ENCODE data around the gene MKS1. TPM values are rescaled to one million over a fixed set of nuclear protein-coding genes. Genes with fewer than 3 reads are reported as not detected.

MKS1 gene
- total RNA-seq, 1 experiment from 2014 or later, result 12.1 TPM

DNA sequence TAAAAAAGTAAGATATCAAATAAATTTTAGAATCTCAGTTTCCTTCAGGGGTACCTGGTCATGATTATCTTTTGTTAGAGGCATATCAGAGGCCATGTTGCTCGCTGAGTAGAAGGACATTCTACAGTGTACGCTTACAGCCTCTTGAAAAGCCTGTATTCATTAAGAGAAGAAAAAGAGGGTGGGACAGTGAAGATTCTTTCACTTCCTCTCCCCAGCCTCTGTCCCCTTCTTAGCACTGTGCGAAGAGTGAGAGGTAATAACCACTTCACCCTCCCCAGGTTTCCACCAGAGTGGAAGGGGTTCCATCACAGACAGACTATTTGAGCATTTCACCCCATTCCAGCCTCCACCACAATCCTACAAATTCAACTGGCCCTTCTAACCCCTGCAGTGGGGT lies 14.5 kb upstream of the MKS1 start:
- DNase-seq (ENCODE audit: low read depth, low spot score) (no peak), ATAC-seq (no peak)
- POLR2A ChIA-PET, result no interaction called here
- Histone ChIP-seq H3K4me3 (ENCODE audit: low read depth in 2 of 2, low read length in 2 of 2) (no peak overlapping the region), H3K27ac (ENCODE audit: low read length) (no peak overlapping the region), H3K36me3 (ENCODE audit: control insufficient read depth, insufficient read depth, low read length) (no peaks in the 10 kb centered on the region), H3K9me3 (ENCODE audit: control insufficient read depth, insufficient read depth, low read depth, low read length) (no peaks in the 10 kb centered on the region), H3K27me3 (ENCODE audit: control insufficient read depth, insufficient read depth, low read length) (peaks cover 13% of the 10 kb centered on the region), H3K4me1 (ENCODE audit: control insufficient read depth, insufficient read depth, low read length) (no peaks in the 10 kb centered on the region)
- BruUV-seq (replicated peaks), result no TSS peak
- in situ Hi-C loops (cut with HindIII; ENCODE audit: low pct_unique_long_range_greater_than_20kb, low sequenced_read_pairs) (no loop called here), intact Hi-C loops (cut with micrococcal nuclease; ENCODE audit: unreplicated experiment) (no loop called here)
- CTCF ChIA-PET, result no interaction called here
- no peak for TF ChIP-seq TCF7L2 (IDR thresholded peaks at IDR 0.05; ENCODE audit: low read depth, low read length)
- no peak for TF ChIP-seq SIN3A (IDR thresholded peaks at IDR 0.05; ENCODE audit: borderline replicate concordance, insufficient read depth, low read depth, low read length)
- TF ChIP-seq, protein P1, sequence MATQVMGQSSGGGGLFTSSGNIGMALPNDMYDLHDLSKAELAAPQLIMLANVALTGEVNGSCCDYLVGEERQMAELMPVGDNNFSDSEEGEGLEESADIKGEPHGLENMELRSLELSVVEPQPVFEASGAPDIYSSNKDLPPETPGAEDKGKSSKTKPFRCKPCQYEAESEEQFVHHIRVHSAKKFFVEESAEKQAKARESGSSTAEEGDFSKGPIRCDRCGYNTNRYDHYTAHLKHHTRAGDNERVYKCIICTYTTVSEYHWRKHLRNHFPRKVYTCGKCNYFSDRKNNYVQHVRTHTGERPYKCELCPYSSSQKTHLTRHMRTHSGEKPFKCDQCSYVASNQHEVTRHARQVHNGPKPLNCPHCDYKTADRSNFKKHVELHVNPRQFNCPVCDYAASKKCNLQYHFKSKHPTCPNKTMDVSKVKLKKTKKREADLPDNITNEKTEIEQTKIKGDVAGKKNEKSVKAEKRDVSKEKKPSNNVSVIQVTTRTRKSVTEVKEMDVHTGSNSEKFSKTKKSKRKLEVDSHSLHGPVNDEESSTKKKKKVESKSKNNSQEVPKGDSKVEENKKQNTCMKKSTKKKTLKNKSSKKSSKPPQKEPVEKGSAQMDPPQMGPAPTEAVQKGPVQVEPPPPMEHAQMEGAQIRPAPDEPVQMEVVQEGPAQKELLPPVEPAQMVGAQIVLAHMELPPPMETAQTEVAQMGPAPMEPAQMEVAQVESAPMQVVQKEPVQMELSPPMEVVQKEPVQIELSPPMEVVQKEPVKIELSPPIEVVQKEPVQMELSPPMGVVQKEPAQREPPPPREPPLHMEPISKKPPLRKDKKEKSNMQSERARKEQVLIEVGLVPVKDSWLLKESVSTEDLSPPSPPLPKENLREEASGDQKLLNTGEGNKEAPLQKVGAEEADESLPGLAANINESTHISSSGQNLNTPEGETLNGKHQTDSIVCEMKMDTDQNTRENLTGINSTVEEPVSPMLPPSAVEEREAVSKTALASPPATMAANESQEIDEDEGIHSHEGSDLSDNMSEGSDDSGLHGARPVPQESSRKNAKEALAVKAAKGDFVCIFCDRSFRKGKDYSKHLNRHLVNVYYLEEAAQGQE (IDR thresholded peaks at IDR 0.05; ENCODE audit: insufficient read depth in 1 of 2, low read depth in 2 of 2, low read length in 1 of 2), result no peak
- TF ChIP-seq POLR2AphosphoS5 (IDR thresholded peaks at IDR 0.05; ENCODE audit: low read depth, low read length), result no peak
- TF ChIP-seq, protein P2, sequence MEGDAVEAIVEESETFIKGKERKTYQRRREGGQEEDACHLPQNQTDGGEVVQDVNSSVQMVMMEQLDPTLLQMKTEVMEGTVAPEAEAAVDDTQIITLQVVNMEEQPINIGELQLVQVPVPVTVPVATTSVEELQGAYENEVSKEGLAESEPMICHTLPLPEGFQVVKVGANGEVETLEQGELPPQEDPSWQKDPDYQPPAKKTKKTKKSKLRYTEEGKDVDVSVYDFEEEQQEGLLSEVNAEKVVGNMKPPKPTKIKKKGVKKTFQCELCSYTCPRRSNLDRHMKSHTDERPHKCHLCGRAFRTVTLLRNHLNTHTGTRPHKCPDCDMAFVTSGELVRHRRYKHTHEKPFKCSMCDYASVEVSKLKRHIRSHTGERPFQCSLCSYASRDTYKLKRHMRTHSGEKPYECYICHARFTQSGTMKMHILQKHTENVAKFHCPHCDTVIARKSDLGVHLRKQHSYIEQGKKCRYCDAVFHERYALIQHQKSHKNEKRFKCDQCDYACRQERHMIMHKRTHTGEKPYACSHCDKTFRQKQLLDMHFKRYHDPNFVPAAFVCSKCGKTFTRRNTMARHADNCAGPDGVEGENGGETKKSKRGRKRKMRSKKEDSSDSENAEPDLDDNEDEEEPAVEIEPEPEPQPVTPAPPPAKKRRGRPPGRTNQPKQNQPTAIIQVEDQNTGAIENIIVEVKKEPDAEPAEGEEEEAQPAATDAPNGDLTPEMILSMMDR (IDR thresholded peaks at IDR 0.05), result no peak

DNA sequence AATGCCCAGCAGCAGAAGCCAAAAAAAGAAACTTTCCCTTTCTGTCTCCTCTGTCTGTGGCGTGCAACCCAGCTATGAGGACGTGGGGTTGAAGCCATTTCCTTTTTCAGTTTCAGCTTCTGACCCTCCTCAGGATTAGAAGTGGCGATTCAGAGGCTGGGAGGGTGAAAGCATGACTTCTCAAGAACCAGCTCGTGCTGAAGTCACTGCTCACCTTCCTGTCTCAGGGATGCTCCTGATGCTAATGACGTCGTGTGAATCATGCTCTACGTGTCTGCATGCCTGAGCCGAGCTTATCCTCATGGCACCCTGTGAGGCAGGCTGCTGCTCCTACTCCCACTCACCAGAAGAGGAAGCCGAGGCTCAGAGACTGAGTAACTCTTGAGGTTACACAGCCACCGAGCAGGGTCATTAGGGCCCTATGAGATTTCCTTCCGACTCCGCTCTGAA lies 13.7 kb upstream of the MKS1 start:
- Histone ChIP-seq H3K4me3 (ENCODE audit: low read depth in 2 of 2, low read length in 2 of 2) (no peak overlapping the region), H3K36me3 (ENCODE audit: control insufficient read depth, insufficient read depth, low read length) (no peaks in the 10 kb centered on the region), H3K27ac (ENCODE audit: low read length) (no peak overlapping the region), H3K27me3 (ENCODE audit: control insufficient read depth, insufficient read depth, low read length) (peaks cover 9% of the 10 kb centered on the region), H3K9me3 (ENCODE audit: control insufficient read depth, insufficient read depth, low read depth, low read length) (no peaks in the 10 kb centered on the region), H3K4me1 (ENCODE audit: control insufficient read depth, insufficient read depth, low read length) (no peaks in the 10 kb centered on the region)
- TF ChIP-seq, protein P2 (IDR thresholded peaks at IDR 0.05), result no peak
- DNase-seq (ENCODE audit: low read depth, low spot score) (no peak), ATAC-seq (no peak)
- in situ Hi-C loops (cut with HindIII; ENCODE audit: low pct_unique_long_range_greater_than_20kb, low sequenced_read_pairs) (no loop called here), intact Hi-C loops (cut with micrococcal nuclease; ENCODE audit: unreplicated experiment) (no loop called here)
- no TSS peak for BruUV-seq (replicated peaks)
- ChIA-PET CTCF (no interaction called here), POLR2A (no interaction called here)

DNA sequence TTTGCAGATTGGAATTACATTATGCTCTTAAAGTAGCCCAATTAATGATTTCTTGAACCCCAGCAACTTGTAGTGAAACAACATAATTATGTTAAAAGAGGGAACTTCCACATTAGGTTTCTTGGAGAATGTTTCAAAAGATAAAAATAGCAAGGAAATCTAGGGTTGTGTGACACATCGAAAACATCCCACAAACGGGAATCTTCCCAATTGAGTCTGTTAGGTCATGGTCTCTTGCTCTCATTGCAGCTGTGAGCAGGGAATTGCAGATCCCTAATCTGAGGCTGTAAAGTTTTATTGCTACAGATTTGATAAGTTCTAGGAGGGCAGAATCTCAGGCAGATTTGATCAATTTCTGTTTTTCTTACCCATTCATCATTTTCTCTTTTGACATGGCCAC lies 12.6 kb upstream of the MKS1 start:
- H3K27ac ChIP-seq (ENCODE audit: low read length), result no peak overlapping the region
- no TSS peak for BruUV-seq (replicated peaks)
- POLR2A ChIA-PET, result no interaction called here
- H3K4me3 ChIP-seq (ENCODE audit: low read depth in 2 of 2, low read length in 2 of 2), result no peak overlapping the region
- in situ Hi-C loops (cut with HindIII; ENCODE audit: low pct_unique_long_range_greater_than_20kb, low sequenced_read_pairs) (no loop called here), intact Hi-C loops (cut with micrococcal nuclease; ENCODE audit: unreplicated experiment) (no loop called here)
- ATAC-seq, result no peak
- CTCF ChIA-PET, result no interaction called here
- TF ChIP-seq TCF7L2 (IDR thresholded peaks at IDR 0.05; ENCODE audit: low read depth, low read length) (no peak), SIN3A (IDR thresholded peaks at IDR 0.05; ENCODE audit: borderline replicate concordance, insufficient read depth, low read depth, low read length) (no peak), POLR2AphosphoS5 (IDR thresholded peaks at IDR 0.05; ENCODE audit: low read depth, low read length) (no peak)
- TF ChIP-seq, protein P1 (IDR thresholded peaks at IDR 0.05; ENCODE audit: insufficient read depth in 1 of 2, low read depth in 2 of 2, low read length in 1 of 2), result no peak
- TF ChIP-seq, protein P2 (IDR thresholded peaks at IDR 0.05), result no peak
- no peaks in the 10 kb centered on the region for H3K36me3 ChIP-seq (ENCODE audit: control insufficient read depth, insufficient read depth, low read length)
- peaks cover 7% of the 10 kb centered on the region for H3K27me3 ChIP-seq (ENCODE audit: control insufficient read depth, insufficient read depth, low read length)
- DNase-seq (ENCODE audit: low read depth, low spot score), result no peak
- no peaks in the 10 kb centered on the region for H3K9me3 ChIP-seq (ENCODE audit: control insufficient read depth, insufficient read depth, low read depth, low read length)
- no peaks in the 10 kb centered on the region for H3K4me1 ChIP-seq (ENCODE audit: control insufficient read depth, insufficient read depth, low read length)
